Breast epithelium (tissue), 4 donors: Measurements from ENCODE around the gene YPEL5. TPM values are rescaled to one million over a fixed set of nuclear protein-coding genes. Genes with fewer than 3 reads are reported as not detected.

ENCODE experiments used
- DNase-seq, 2 donors: peaks; one replicate each; pipeline ENCODE4 v3.0.0-alpha.2; 2019; ENCODE audit warnings: low spot score in 2 of 2
- H3K27ac ChIP-seq, 2 donors: fragments of 200-600 bp; sonication (generic) in 1 of 2; one replicate each; pipeline ENCODE4 v1.5.1; 2016 to 2019; ENCODE audit warnings: mild to moderate bottlenecking in 1 of 2
- H3K27me3 ChIP-seq, 2 donors: fragments of 200-600 bp; sonication (generic) in 1 of 2; one replicate each; pipeline versions ENCODE4 v1.5.1 to v1.6.0; 2017 to 2019; ENCODE audit warnings: control low read depth in 1 of 2, mild to moderate bottlenecking in 1 of 2
- H3K36me3 ChIP-seq: fragments of 200-600 bp; one replicate; pipeline ENCODE4 v1.5.1; 2019
- H3K4me1 ChIP-seq, 2 donors: fragments of 200-600 bp; sonication (generic); one replicate each; pipeline ENCODE4 v1.5.1; 2016 to 2019; ENCODE audit warnings: control low read depth in 1 of 2
- H3K4me3 ChIP-seq, 3 donors: fragments of 200-600 bp; sonication (generic); 1 replicate in 2 of 3; 2 replicates in 1 of 3; pipeline ENCODE4 v1.5.1; 2016 to 2019; ENCODE audit warnings: mild to moderate bottlenecking in 3 of 3, moderate library complexity in 2 of 3
- H3K9me3 ChIP-seq, 2 donors: fragments of 200-600 bp; sonication (generic) in 1 of 2; one replicate each; pipeline ENCODE4 v1.5.1; 2016 to 2019; ENCODE audit warnings: control low read depth in 1 of 2
- CTCF ChIP-seq, 3 donors: fragments of 450-650 bp; IDR thresholded peaks; one replicate each; pipeline ENCODE4 v1.5.1; 2016 to 2017; ENCODE audit warnings: antibody characterized with exemption in 3 of 3, mild to moderate bottlenecking in 3 of 3, moderate library complexity in 3 of 3
- POLR2A ChIP-seq: fragments of 450-650 bp; IDR thresholded peaks from one replicate; pipeline ENCODE4 v1.6.1; 2016; ENCODE audit warnings: antibody characterized with exemption, mild to moderate bottlenecking, moderate library complexity
- POLR2AphosphoS5 ChIP-seq, 3 donors: sonication (generic); formaldehyde crosslinking; IDR thresholded peaks; one replicate each; pipeline ENCODE4 v1.6.1; 2017; ENCODE audit warnings: antibody characterized with exemption in 3 of 3
- intact Hi-C: fragments of 100-400 bp; cut with DNase I; formaldehyde crosslinking; loops from one replicate; pipeline ENCODE4 v1.15.1; 2023; ENCODE audit warnings: low total_unique reads
- total RNA-seq, 3 donors: library from RNA; depleted of rRNA; stranded (reverse); fragments of >200 nt; gene quantifications; one replicate each; pipeline ENCODE4 v1.1.0, GENCODE V29; 2016

The YPEL5 gene
- total RNA-seq, 3 donors from 2014 or later: 90.8 to 161 (median 104) TPM

DNA sequence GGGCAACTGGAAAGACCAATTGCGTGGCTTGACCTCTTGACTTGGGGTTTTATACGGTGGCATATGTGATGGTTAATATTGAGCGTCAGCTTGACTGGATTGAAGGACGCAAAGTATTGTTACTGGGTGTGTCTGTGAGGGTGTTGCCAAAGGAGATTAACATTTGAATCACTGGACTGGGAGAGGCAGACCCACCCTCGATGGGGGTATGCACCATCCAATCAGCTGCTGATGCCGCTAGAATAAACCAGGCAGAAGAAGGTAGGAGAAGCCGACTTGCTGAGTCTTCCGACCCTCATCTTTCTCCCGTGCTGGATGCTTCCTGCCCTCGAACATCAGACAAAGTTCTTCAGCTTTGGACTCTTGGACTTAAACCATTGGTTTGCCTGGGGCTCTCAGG, 34.2 kb upstream of the YPEL5 start:
- intact Hi-C loops: no loop called here
- Histone ChIP-seq H3K9me3 (no peaks in the 10 kb centered on the region), H3K27me3 (no peaks in the 10 kb centered on the region), H3K4me1 (no peaks in the 10 kb centered on the region), H3K4me3 (no peak overlapping the region), H3K36me3 (no peaks in the 10 kb centered on the region), H3K27ac (no peak overlapping the region)
- TF ChIP-seq POLR2A (no peak), POLR2AphosphoS5 (IDR thresholded peaks at IDR 0.05) (no peak)
- no peak for DNase-seq

DNA sequence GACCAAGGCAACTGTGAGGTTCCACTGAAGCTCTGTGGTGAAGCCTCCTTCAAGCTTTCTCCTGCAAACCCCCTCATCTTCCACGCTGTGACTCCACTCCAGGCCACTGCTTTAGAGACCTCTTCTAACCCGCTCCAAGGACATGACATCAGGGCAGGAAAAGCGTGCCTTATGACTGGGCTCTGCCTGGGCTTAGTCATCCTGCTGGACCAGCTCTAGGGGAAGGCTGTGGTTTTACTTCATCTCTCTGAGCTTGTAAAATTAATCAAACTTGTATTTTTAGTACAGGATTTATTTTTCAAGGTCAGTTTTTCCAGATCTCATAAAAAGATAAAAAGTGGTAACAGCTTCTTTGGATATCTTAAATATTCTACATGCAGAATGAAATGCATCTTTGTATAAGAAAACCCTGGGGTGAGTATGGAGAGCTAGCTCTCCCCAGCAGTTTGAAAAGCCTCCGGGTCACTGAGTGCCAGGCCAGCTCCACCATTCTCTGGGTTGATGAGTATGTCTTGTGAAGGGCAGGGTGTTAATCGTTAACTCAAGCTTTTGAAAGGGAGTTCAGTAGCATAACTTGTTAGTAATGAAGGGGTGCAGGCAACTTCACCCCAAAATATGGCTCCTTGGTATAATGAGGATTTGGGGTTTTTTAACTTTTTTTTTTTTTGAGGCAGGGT, 33.1 kb upstream of the YPEL5 start:
- Histone ChIP-seq H3K9me3 (no peaks in the 10 kb centered on the region), H3K4me1 (no peaks in the 10 kb centered on the region), H3K27ac (no peak overlapping the region), H3K36me3 (no peaks in the 10 kb centered on the region), H3K27me3 (no peaks in the 10 kb centered on the region), H3K4me3 (no peak overlapping the region)
- no peak for TF ChIP-seq POLR2AphosphoS5 (IDR thresholded peaks at IDR 0.05)
- no peak for TF ChIP-seq POLR2A
- no peak for TF ChIP-seq CTCF (IDR thresholded peaks at IDR 0.05)
- intact Hi-C loops: no loop called here
- DNase-seq: no peak

GRCh38 chr2:30115141-30115980, 31.4 kb upstream of the YPEL5 start:
- peak; percentile 48 to 76 for DNase-seq
- H3K27ac ChIP-seq: no peak overlapping the region
- no peak overlapping the region for H3K4me3 ChIP-seq
- H3K27me3 ChIP-seq: no peaks in the 10 kb centered on the region
- no peaks in the 10 kb centered on the region for H3K4me1 ChIP-seq
- no peaks in the 10 kb centered on the region for H3K36me3 ChIP-seq
- no peaks in the 10 kb centered on the region for H3K9me3 ChIP-seq
- intact Hi-C loops: no loop called here
- TF ChIP-seq POLR2A (no peak), CTCF (IDR thresholded peaks at IDR 0.05) (peak; percentile 73 to 83 (median 81)), POLR2AphosphoS5 (IDR thresholded peaks at IDR 0.05) (no peak)

DNA sequence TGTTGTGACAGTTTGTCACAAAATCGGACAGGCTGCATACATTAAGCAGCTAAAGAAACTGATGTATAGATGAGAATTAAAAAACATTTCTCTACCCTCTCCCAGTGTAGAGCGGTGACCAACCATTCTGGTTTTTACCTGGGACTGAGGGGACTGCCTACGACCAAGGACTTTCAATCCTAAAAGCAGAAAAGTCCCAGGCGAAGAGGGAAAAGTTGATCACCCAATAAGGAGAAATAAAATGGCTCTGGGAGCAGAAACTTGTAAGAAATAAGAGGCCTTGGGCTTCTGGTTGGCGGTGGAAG, 30.9 kb upstream of the YPEL5 start:
- Histone ChIP-seq H3K9me3 (no peaks in the 10 kb centered on the region), H3K36me3 (no peaks in the 10 kb centered on the region), H3K4me1 (no peaks in the 10 kb centered on the region), H3K27ac (no peak overlapping the region), H3K27me3 (no peaks in the 10 kb centered on the region), H3K4me3 (no peak overlapping the region)
- no peak for DNase-seq
- intact Hi-C loops: no loop called here
- TF ChIP-seq CTCF (IDR thresholded peaks at IDR 0.05) (no peak), POLR2AphosphoS5 (IDR thresholded peaks at IDR 0.05) (no peak), POLR2A (no peak)

DNA sequence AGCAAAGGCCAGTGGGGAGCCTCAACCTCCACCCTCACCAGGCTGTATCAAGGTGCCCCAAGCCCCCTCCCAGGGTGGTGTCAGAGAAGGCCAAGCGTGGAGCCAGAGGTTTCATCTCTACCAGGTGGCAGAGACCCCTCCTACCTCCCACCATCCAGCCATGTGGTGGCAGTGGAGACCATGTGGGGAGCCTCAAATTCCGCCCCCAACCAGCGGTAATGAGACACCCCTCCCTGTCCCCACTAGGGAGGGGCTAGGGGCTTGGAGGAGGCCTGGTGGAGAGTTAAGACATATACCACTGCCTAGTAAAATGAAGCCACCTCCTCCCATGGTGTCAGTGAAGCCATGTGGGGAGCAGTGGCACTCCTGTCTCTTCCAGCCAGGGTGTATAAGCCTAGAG, 24.4 kb upstream of the YPEL5 start:
- intact Hi-C loops: no loop called here
- no peaks in the 10 kb centered on the region for H3K9me3 ChIP-seq
- H3K27ac ChIP-seq: no peak overlapping the region
- no peaks in the 10 kb centered on the region for H3K27me3 ChIP-seq
- DNase-seq: no peak
- no peaks in the 10 kb centered on the region for H3K4me1 ChIP-seq
- TF ChIP-seq CTCF (IDR thresholded peaks at IDR 0.05): no peak
- no peak for TF ChIP-seq POLR2AphosphoS5 (IDR thresholded peaks at IDR 0.05)
- no peak for TF ChIP-seq POLR2A
- H3K4me3 ChIP-seq: no peak overlapping the region
- no peaks in the 10 kb centered on the region for H3K36me3 ChIP-seq
